Prostate gland (tissue), 2 donors: ENCODE measurements around the gene ACSF3. TPM values are rescaled to one million over a fixed set of nuclear protein-coding genes. Genes with fewer than 3 reads are reported as not detected.

ENCODE experiments used
- DNase-seq: peaks from one replicate; pipeline ENCODE4 v3.0.0-alpha.2; 2019; ENCODE audit warnings: low spot score
- H3K27ac ChIP-seq, 2 donors: fragments of 200-600 bp; sonication (generic); 2 replicates each; pipeline ENCODE4 v1.5.1; 2017 to 2019
- H3K27me3 ChIP-seq: fragments of 200-600 bp; sonication (generic); replicated peaks from 2 replicates; pipeline ENCODE4 v1.5.1; 2019; ENCODE audit not compliant: insufficient read depth
- H3K36me3 ChIP-seq, 2 donors: fragments of 200-600 bp; sonication (generic); 1 replicate in 1 of 2; 2 replicates in 1 of 2; pipeline versions ENCODE4 v1.5.1 to v1.8.1; 2017 to 2019
- H3K4me1 ChIP-seq: fragments of 200-600 bp; sonication (generic); replicated peaks from 2 replicates; pipeline ENCODE4 v1.5.1; 2019
- H3K4me3 ChIP-seq, 2 donors: fragments of 200-600 bp; sonication (generic); 2 replicates each; pipeline ENCODE4 v1.5.1; 2017 to 2019
- H3K9me3 ChIP-seq: fragments of 200-600 bp; sonication (generic); 2 replicates; pipeline ENCODE4 v1.5.1; 2017
- CTCF ChIP-seq, 4 experiments: fragments of 200-600 bp in 2 of 4; fragments of 450-650 bp in 2 of 4; sonication (generic) in 2 of 4; IDR thresholded peaks; 1 replicate in 3 of 4; 2 replicates in 1 of 4; pipeline ENCODE4 v1.5.1; 2016 to 2019; ENCODE audit warnings: antibody characterized with exemption in 4 of 4, mild to moderate bottlenecking in 2 of 4, moderate library complexity in 2 of 4
- POLR2A ChIP-seq: fragments of 450-650 bp; IDR thresholded peaks from one replicate; pipeline ENCODE4 v1.6.1; 2016; ENCODE audit warnings: antibody characterized with exemption, mild to moderate bottlenecking
- POLR2AphosphoS5 ChIP-seq: sonication (generic); formaldehyde crosslinking; IDR thresholded peaks from one replicate; pipeline ENCODE4 v1.6.1; 2017; ENCODE audit warnings: antibody characterized with exemption
- WGBS: methylation state at CpG from one replicate; pipeline ENCODE4 v1.1.5; 2018; 5-methylcytosine and 5-hydroxymethylcytosine counted together
- intact Hi-C: fragments of 100-400 bp; cut with DNase I; formaldehyde crosslinking; loops from one replicate; pipeline ENCODE4 v1.14.2; 2022
- total RNA-seq, 2 donors: library from RNA; depleted of rRNA; stranded (reverse); fragments of >200 nt; gene quantifications; one replicate each; pipeline ENCODE4 v1.1.0, GENCODE V29; 2016

ACSF3 gene
- total RNA-seq, 2 donors from 2014 or later, result 42.1 to 80.5 TPM

GRCh38 chr16:89135166-89135565, 41.5 kb downstream of the ACSF3 start:
- no peak overlapping the region for H3K27ac ChIP-seq
- TF ChIP-seq CTCF (IDR thresholded peaks at IDR 0.05) (no peak), POLR2A (no peak), POLR2AphosphoS5 (no peak)
- no peaks in the 10 kb centered on the region for H3K27me3 ChIP-seq
- WGBS, result 93% methylated on average over 11 of the region's 11 CpGs
- no peak for DNase-seq
- no peaks in the 10 kb centered on the region for H3K36me3 ChIP-seq
- no peak overlapping the region for H3K4me3 ChIP-seq
- no peaks in the 10 kb centered on the region for H3K4me1 ChIP-seq
- intact Hi-C loops, result no loop called here
- H3K9me3 ChIP-seq, result no peaks in the 10 kb centered on the region

GRCh38 chr16:89135971-89136765, 42.5 kb downstream of the ACSF3 start:
- no peak for DNase-seq
- no peaks in the 10 kb centered on the region for H3K4me1 ChIP-seq
- TF ChIP-seq CTCF (IDR thresholded peaks at IDR 0.05) (no peak), POLR2AphosphoS5 (no peak), POLR2A (no peak)
- no peaks in the 10 kb centered on the region for H3K9me3 ChIP-seq
- H3K4me3 ChIP-seq, result no peak overlapping the region
- no peaks in the 10 kb centered on the region for H3K27me3 ChIP-seq
- 89% methylated on average over 35 of the region's 35 CpGs for WGBS
- no peaks in the 10 kb centered on the region for H3K36me3 ChIP-seq
- intact Hi-C loops, result no loop called here
- H3K27ac ChIP-seq, result no peak overlapping the region

GRCh38 chr16:89136931-89137330, 43.3 kb downstream of the ACSF3 start:
- intact Hi-C loops, result no loop called here
- Histone ChIP-seq H3K27ac (no peak overlapping the region), H3K9me3 (no peaks in the 10 kb centered on the region), H3K4me3 (no peak overlapping the region), H3K4me1 (no peaks in the 10 kb centered on the region), H3K36me3 (no peaks in the 10 kb centered on the region), H3K27me3 (no peaks in the 10 kb centered on the region)
- DNase-seq, result no peak
- TF ChIP-seq POLR2A (no peak), CTCF (IDR thresholded peaks at IDR 0.05) (no peak), POLR2AphosphoS5 (no peak)
- 93% methylated on average over 17 of the region's 17 CpGs for WGBS

- no peaks in the 10 kb centered on the region for H3K27me3 ChIP-seq
- no peaks in the 10 kb centered on the region for H3K9me3 ChIP-seq
- no peak overlapping the region for H3K4me3 ChIP-seq
- intact Hi-C loops, result no loop called here
- WGBS, result 95% methylated on average over 22 of the region's 24 CpGs
- H3K36me3 ChIP-seq, result no peaks in the 10 kb centered on the region
- H3K4me1 ChIP-seq, result no peaks in the 10 kb centered on the region
- TF ChIP-seq CTCF (IDR thresholded peaks at IDR 0.05) (no peak), POLR2AphosphoS5 (no peak), POLR2A (no peak)
- H3K27ac ChIP-seq, result no peak overlapping the region
- no peak for DNase-seq
Observed at GRCh38 chr16:89137666-89138512, 44.2 kb downstream of the ACSF3 start.

GRCh38 chr16:89138513-89138795, 44.8 kb downstream of the ACSF3 start:
- Histone ChIP-seq H3K27me3 (no peaks in the 10 kb centered on the region), H3K27ac (no peak overlapping the region), H3K36me3 (no peaks in the 10 kb centered on the region), H3K4me1 (no peaks in the 10 kb centered on the region), H3K9me3 (no peaks in the 10 kb centered on the region), H3K4me3 (no peak overlapping the region)
- DNase-seq, result no peak
- intact Hi-C loops, result no loop called here
- 98% methylated on average over 7 of the region's 7 CpGs for WGBS
- TF ChIP-seq POLR2A (no peak), POLR2AphosphoS5 (no peak), CTCF (IDR thresholded peaks at IDR 0.05) (no peak)
